GM21786 (cell line): ENCODE data around the gene SOCS3.
"Not testable (repeated sequence)": the region's sequence is repeated elsewhere in the genome, so short reads cannot be mapped to it uniquely, and the experiment has no call there.

Experiments used
- ATAC-seq: cut with Tn5 transposase; IDR thresholded peaks from one replicate; pipeline ENCODE4 v1.9.1; 2021; ENCODE audit not compliant: unreplicated experiment

The SOCS3 gene

DNA sequence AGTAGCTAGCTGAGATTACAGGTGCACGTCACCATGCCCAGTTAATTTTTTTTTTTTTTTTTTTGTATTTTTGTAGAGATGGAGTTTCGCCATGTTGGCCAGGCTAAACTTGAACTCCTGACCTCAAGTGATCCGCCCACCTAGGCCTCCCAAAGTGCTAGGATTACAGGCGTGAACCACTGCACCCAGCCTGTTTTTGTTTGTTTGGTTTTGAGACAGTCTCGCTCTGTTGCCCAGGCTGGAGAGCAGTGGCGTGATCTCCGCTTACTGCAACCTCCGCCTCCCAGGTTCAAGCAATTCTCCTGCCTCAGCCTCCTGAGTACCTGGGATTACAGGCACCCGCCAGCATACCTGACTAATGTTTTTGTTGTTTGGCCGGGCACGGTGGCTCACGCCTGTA is 28.5 kb downstream of the SOCS3 start:
- not testable (repeated sequence) for ATAC-seq

GRCh38 chr17:78330570-78331224 is 29.2 kb downstream of the SOCS3 start:
- ATAC-seq = no peak

- ATAC-seq = no peak
Observed at GRCh38 chr17:78329263-78330059, 30.4 kb downstream of the SOCS3 start.

GRCh38 chr17:78327880-78328279 is 32.0 kb downstream of the SOCS3 start:
- no peak for ATAC-seq

DNA sequence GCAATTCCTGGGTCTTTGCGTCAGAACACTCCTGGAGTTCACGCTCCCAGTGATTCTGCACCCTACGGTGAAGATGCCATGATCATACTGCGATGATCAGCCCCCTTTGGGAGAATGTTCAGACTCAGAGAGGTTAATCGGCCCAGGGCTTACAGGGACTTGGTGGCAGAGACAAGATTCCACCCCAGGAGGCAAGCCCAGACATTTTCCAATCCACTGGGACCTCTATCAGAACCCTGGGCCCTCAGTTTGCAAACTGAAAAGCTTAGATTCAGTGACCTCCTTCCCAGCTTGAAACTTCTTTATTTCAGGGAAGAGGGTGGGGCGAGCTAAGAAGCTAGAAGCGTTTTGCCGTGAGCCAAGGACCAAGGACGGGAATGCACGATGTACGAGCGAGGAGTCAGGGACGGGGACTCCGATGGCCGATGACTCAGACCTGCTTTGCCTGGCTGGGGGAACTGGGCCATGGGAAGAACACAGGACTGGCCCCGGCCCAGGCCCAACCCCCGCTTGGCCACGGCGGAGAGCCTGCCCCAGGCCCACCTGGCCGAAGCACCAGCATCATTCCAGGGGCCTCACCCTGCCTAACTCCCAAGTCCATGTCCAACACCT is 34.7 kb downstream of the SOCS3 start:
- ATAC-seq = no peak

- ATAC-seq = no peak
Observed at GRCh38 chr17:78324391-78325075, 35.3 kb downstream of the SOCS3 start.

GRCh38 chr17:78323826-78324390 is 36.0 kb downstream of the SOCS3 start:
- no peak for ATAC-seq

GRCh38 chr17:78322858-78323455 is 36.9 kb downstream of the SOCS3 start:
- ATAC-seq = no peak

GRCh38 chr17:78322327-78322857 is 37.5 kb downstream of the SOCS3 start:
- ATAC-seq = no peak

GRCh38 chr17:78318843-78319242 is 41.0 kb downstream of the SOCS3 start:
- no peak for ATAC-seq

DNA sequence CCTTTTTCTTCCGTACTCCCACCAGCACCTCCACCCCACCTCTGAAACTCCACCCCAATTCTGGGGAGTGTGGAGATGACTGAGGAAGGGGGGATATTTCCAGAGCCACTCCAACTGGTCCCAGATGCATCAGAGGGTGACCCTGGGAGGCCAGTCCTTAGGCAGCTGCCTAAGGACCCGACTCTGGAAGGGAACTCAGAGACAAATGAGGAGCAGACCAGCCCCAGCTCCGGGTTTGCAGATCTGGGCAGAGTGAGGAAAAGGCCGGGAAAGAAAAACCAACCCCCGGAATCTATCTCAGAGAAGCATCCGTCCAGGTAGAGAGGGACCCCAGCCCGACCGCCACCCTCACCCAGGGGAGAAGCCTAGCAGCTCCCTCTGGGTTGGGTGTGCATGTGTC is 41.5 kb downstream of the SOCS3 start:
- no peak for ATAC-seq

DNA sequence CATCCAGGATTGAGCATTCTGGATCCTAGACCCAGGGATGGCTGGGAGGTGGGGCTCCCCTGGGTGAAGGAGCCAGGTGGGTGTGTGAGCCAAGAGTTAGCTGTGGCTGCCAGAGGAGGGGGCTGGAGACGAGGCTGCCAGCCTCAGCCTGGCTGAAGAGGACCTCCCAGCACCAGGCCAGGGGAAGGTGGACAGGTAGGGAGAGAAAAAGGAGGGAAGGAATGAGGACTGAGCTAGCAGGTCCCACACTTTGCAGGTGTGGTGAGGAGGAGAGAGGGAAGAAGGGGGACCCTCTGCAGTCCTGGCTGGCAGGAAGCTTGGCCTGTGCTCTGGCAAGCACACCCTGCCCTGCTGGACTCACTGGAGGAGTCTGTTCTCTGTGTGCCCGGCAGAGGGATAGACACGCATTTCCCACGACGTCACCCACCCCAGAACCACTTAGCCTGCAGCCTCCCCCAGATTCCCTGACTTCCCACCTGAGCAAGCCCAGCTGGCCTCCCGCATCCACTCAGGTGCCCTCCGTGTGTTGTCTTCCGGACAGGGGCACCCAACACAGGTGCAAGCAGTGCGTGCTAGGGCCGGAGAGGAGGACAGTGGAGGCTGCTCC is 42.0 kb downstream of the SOCS3 start:
- no peak for ATAC-seq

GRCh38 chr17:78316867-78317789 is 42.7 kb downstream of the SOCS3 start:
- no peak for ATAC-seq

GRCh38 chr17:78316115-78316866 is 43.6 kb downstream of the SOCS3 start:
- ATAC-seq = no peak

GRCh38 chr17:78315355-78316114 is 44.3 kb downstream of the SOCS3 start:
- ATAC-seq = no peak

- ATAC-seq = no peak
Observed at GRCh38 chr17:78314683-78315354, 45.1 kb downstream of the SOCS3 start.
